ENCODE results near the gene RAB6A.
"Not testable (repeated sequence)": the region's sequence is repeated elsewhere in the genome, so short reads cannot be mapped to it uniquely, and the experiment has no call there.

The RAB6A gene

DNA sequence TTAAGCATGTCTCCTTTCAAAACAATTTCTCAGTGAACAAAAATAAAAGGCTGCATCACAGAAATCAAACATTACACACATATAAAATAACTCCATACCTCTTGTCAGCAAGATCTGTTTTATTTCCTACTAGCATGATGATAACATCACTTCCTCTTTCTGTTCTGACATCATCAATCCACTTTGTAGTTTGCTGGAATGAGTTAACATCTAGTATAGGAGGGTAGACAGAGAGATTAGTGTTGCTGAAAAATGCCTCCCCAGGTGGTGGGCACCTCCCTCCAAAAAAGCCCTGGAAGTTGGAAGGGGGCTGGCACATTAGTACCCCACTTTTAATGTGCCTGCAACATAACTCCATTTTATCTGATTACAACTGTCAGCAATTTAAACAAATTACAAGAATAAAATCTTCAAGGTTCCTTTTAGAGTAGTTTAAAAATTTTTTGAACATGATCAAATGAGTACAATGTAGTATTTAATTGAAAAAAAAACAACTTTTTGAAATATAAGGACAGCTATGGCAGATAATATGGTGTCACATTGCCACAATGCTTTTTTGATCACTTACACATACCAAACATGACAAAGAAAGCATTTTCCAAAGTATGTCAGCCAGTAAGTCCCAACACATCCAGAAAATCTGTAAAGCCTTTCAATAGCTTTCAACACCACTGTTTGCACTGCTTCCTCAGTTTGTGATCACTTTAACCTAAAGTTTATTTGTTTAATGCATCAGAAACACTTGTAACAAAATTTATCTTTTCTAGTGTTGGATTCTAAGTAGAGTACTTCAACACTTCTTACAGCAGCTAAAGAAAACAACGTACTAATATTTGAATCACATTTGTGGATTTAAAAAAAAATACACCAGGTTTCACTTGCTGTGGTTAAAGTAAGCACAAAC is 44.5 kb downstream of the RAB6A start:
- DNase-seq: no peak

DNA sequence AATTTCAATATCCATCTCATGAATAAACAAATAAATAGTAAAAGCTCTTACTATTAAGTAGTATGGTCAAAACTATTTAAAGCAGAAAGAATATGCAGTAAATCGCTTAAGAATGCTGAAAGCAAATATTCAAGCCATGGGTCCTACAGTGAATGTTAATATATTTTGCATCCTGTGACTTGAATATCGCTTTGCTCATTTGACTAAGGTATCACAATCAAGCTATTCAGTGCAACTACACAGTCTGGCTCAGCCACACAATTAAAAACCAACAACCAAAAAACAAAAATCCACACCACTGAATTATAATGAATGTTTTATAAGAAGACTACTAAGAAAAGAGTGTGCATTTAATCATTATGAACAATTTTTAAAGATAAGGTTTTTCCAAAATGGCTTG is 45.3 kb downstream of the RAB6A start:
- no peak for DNase-seq

DNA sequence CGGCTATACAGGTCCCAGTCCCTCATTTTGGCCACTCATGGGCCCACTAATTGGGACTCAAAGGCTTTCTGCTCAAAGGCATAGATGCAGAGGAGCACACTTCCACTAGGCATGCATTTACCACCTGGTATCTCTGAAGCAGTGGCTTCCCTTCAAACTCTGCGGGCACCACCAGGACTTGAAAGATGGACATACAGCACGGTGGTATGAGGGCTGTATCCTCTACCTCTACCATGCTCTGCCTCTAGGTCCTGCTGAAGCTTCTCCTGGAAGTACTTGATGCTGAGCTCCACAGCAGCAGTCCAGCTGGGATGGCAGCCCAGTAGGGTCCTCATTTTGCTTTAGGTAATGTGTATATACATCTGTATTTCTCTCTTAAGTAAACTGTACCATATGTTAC is 49.9 kb downstream of the RAB6A start:
- DNase-seq: no peak

DNA sequence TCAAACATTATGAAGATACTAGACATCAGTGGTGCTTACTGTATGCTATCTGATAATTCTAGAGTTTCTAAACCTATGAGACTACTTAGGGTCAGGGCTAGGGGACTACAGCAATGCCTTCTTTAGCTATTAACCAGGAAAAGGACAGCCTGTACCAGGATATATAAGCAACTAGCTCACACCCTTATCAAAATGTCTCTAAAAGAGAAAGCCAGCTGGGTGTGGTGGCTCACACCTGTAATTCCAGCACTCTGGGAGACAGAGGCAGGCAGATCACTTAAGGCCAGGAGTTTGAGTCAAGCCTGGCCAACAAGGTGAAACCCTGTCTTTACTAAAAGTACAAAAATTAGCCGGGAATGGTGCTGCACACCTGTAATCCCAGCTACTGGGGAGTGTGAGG is 55.8 kb downstream of the RAB6A start:
- no peak for DNase-seq

DNA sequence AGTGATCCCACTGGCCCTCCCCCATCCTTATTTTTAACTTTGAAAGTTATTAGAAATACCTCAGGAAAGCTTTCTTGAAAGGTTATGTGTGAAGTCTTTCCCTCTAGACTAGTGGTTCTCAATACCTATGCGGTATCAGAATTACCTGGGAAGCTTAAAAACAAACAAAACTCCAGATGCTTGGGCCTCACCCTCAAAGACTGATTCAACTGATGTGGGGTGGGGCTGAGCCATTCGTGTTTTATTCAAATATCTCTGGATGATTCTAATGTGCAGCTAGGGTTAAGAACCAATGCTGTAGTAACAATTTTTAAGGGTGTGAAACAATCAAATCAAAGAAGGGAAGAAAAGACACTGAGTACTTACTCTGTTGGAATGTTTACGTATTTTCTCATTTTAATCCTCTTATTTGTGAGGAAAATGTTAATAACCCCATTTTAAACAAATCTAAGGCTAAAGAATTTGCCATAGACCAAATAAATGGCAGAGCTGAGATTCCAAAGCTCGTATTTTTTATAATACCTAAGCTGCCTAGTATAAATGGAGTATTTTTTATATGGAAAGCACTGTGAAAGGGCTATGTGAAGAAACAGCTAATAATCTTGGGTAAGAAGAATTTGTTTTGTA is 66.9 kb downstream of the RAB6A start:
- no peak for DNase-seq

DNA sequence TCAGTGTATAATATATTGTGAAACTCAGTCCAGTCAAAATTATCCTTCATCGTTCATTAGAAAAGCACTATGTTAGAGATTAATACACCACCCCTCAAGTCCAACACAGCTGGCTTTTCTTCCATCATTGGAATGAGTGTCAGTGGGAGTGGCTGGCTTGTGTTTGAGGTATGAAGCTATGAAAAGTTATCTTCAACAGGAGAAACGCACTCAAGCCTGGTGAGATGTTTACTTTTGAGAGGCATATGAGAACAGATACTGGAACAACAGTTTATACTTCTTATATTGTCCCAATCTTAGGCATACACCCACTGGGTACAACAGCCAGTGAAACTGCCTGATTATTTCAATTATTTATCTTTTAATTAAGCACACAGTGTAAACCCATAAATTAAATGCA is 80.2 kb downstream of the RAB6A start:
- no peak for DNase-seq

DNA sequence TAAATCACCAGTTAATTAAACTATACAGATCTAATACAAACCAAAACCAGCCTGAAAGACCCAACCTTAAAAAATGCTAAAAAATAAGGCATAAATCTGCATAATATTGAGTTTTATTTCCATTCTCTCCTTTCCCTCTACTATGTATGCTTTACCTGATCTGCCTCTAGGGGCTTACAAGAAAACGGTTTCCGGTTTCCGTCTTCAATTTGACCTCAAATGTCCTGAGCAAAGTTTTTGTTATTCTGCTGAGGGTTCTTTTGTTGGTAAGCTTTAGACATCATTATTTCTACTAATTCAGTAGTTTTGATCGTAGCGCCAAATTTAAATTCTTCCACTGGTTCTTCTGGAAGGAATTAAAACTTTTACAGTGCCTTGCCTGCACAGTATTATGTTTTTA is 84.3 kb downstream of the RAB6A start:
- DNase-seq: not testable (repeated sequence)

DNA sequence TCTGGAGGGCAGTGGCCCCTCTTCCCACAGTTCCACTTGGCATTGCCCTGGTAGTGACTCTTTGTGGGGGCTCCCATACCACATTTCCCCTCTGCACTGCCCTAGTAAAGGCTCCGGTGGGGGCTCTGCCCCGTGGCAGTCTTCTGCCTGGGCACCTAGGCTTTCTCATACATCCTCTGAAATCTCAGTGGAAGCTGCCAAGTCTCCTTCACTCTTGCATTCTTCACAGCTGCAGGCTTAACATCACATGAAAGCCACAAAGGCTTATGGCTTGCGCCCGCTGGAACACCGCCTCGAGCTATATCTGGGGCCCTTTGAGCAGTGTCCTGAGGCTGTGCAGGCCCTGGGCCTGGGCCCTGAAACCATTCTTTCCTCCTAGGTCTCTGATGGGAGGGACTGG is 89.2 kb downstream of the RAB6A start:
- DNase-seq: no peak

DNA sequence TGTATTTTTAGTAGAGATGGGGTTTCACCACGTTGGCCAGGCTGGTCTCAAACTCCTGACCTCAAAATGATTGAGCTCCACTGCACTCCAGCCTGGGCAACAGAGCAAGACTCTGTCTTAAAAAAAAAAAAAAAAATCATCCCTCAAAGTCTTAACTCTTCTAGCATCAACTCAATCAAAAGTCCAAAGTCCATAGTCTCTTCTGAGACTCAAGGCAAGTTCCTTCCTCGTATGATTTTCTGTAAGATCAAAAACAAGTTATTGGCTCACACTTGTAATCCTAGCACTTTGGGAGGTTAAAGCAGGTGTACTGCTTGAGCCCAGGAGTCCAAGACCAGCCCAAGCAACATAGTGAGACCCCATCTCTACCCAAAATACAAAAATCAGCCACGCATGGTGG is 90.1 kb downstream of the RAB6A start:
- DNase-seq: no peak

DNA sequence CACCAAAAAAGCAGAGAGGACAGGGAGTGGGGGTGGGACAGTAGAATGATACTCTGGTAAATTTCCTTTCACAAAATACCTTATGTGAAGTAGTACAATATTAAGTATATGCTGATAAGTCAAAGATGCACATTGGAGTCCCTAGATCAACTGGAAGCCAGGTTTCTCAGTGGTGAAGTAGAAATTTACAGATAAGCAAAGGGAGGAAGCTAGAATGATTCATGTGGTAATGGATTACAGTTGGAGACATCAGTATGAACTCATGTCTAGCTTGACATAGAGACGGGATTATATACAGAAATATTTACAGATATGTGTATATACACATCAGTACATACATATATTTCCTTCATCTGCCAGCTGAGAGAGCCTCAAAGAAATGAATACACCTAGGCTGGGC is 93.0 kb downstream of the RAB6A start:
- no peak for DNase-seq

DNA sequence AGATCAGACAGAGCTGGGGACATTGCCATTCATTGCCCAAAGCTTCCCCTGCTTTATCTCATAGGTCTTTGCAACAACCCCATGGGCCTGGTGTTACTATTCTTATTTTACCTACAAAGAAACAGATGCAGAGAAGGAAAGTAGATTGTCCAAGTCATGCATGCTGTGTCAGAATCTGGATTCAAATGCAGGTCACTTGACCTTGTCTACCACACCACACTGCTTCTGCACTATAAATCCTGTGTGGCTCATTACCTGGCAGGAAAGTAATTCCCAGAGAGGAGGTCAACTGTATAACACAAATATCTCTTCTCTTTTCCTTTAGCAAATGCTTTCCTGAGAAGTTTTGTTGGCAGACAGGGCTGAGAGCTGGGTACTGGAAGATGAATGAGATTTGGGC is 96.0 kb downstream of the RAB6A start:
- no peak for DNase-seq

DNA sequence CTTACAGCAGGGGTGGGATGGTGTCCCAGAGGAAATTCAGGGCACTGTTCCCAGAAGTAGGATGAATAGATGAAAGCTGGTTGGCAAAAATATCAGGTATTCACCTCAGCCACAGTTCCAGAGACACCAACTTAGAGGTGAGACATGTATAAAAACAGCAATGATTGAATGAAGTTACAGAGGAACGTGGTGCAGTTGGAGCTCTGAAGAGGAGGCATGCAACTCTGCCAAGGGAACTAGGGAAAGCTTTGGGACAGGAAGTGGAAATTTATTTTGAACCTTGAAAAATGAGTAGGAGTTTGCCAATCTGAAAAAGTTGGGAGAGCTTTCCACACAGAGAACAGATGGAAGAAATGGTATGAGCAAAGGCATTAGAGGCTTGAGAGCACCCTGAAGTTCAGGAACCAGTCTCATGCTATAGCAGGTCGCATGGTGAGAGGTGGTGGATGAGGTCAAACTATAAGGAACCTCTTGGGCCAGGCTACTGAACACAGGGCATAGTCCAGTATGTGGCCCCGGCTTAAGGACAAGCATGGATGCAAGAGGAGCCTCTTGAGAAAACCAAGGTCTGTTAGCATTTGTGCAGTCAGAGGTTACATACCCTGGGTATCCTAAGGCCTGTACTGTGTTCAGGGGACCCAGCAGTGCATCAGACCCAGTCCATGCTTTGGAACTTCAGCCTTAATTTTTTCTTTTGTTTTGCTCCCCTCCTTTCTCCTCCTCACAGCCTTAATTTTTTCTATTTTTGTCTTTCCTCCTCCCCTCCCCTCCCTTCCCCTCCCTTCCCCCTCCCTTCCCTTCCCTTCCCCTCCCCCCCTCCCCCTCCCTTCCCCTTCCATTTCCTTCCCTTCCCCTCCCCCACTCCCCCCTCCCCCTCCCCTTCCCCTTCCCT is 97.0 kb downstream of the RAB6A start:
- DNase-seq: no peak

DNA sequence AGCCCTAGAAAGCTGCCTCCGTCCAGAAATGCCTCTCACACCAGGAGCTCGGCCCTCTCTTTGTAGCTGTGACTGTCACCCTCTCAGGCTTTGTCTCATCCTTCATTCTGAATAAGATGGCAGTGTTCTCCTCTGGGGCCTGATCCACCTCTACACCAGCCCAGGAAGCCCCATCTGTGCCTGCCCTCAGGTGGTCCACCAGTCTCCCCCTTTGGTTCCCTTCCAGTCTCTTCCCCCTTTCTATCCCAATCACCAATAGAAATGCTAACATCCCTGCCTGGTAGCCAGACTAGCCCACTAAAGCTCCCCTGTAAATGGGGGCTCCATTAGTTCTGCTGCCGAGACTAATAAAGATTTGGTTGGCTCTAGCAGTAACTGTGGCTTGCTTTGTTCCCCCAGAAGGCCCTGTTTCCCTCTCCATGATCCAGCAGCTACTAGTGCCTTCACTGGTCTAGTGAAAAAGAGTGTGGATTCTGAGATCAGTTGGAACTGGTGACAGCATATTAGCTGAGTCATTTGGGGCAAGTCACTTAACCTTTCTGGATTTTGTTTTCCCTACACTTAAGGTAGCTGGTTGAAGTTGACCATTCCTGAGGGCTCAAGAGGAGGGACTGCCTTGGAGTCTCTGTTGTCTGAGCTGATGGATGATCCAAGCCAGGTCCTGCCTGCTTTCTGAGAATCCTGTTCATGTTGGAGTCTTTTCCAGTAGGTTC is 98.3 kb downstream of the RAB6A start:
- no peak for DNase-seq

DNA sequence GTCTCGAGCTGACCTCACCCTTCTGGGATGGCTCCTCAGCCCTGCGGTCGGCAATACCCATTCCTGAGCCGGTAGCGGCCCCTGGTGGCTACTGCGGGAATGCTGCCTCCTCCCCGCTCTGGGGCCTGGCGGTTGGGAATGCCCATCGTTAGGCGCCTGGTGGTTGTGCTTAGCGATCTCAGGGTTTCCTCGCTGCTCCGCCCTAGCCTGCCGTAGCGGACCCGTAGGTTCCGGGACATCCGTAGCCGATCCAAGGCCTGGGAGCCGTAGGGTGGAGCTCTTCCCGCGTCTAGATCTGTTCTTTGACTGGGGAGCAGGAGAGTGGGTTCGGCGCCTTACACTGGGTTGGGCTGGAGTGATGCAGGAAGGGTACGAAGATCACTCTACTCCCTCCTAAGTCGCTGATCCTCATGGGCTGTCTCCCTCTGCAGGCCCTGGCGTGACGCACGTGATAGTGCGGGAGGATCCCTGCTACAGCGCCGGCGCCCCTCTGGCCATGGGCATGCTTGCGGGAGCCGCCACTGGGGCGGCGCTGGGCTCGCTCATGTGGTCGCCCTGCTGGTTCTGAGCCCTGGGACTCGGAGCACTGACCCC is 99.7 kb downstream of the RAB6A start:
- DNase-seq: peak; percentile 38

DNA sequence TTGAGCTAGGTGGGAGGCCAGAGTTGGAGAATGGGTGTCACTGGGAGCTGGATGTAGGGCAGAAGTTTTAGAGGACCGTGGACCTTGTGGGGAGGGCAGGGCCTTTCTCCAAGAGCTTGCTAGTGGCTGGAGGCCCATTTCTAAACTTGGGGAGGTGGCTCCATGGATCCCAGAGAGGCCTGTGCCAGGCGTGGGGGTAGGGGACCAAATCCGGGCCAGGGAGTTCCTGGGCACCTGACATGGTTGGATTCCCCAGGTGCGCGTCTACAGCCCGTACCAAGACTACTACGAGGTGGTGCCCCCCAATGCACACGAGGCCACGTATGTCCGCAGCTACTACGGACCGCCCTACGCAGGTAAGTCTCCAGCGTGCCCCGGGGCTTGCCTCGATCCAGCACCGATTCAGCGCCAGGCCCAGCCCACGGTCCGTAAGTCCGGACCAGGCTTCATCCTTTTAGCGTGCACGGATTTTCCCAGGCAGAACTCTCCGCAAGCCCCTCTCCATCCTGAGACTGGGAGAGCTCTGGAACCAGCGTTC is 100.3 kb downstream of the RAB6A start:
- DNase-seq: no peak

DNA sequence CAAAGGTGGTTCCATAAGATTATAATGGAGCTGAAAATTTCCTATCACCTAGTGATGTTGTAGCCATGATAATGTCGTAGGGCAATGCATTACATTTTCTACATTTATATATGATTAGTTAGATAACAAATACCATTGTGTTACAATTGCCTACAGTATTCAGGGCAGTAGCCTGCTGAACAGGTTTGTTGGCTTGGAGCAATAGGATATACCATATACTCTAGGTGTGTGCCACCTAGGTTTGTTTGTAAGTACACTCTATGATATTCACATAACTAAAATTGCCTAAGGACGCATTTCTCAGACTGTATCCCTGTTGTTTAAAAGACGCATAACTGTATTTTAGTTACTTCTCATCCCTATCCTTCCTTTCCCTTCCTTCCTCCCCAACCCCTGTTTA is 100.9 kb downstream of the RAB6A start:
- no peak for DNase-seq

DNA sequence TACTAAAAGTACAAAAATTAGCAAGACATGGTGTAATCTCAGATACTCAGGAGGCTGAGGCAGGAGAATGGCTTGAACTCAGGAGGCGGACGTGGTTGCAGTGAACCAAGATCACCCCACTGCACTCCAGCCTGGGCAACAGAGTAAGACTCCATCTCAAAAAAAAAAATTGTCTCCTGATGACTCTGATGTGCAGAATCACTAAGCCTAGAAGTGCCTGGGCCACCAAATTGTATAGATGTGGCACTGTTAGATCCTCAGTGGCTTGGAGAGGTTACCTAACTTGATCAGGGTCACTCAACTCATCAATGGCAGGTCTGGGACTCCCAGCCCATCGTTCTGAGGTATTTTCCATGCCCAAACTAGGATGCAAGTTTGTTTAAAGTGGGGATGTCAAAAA is 103.9 kb downstream of the RAB6A start:
- DNase-seq: no peak

DNA sequence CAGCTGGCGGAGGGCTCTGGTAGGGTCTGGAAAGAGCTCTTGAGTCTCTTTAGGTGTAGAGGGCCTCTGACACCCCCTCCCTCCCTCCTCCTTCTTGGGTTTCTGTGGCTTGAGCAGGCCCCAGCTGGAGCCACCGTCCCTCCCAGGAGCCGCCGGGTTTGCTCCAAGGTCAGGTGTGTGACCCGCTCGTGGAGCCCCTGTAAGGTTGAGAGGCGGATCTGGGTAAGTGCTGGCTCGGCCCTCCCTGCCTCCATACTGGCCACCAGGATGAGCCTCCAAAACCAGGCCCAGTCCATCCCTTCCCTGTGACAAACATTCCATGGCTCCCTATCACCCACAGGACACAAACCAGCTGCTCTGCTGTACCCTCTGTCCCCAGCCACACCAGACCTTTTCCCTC is 105.2 kb downstream of the RAB6A start:
- no peak for DNase-seq

DNA sequence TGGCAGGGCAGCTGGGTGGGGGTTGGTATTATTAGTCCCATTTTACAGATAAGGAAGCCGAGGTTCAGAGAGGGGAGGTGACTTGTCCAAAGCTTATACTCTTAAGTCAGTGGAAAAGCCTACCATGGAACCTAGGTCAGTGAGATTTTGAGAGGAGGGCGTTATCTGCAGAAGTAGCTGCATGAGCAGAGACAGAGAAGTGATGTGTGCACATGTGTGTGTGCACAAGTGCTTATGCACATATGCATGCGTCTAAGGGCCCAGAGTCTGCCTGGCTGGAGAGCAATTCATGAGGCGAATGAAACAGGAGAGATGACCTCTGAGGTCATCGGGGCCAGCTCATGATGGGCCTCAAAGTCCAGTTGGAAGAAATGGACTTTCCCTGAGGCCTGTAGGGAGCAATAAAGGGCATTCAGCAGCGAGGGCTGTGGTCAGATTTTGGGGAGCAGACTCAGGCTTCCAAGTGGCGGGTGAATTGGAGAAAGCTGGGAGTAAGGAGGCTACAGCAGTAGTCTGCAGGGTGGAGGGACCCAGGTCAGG is 106.3 kb downstream of the RAB6A start:
- DNase-seq: no peak

DNA sequence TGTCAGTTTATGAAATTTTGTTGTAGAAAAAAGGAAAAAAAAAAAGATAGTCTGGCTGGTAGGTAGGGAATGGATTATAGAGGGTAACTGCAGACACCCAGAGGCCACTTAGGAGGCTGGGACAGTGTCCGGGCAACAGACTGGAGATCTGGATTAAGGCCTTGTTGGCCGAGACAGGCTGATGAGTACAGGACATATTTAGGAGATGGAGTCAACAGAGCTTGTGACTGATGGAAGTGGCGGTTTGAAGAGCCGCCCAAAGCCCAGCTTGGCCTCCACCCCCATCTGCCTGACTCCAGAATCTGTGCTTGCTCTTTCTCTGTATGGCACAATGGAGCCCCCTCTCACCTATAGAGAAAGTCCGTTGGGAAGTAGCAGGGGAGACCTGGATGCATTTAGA is 106.9 kb downstream of the RAB6A start:
- no peak for DNase-seq

DNA sequence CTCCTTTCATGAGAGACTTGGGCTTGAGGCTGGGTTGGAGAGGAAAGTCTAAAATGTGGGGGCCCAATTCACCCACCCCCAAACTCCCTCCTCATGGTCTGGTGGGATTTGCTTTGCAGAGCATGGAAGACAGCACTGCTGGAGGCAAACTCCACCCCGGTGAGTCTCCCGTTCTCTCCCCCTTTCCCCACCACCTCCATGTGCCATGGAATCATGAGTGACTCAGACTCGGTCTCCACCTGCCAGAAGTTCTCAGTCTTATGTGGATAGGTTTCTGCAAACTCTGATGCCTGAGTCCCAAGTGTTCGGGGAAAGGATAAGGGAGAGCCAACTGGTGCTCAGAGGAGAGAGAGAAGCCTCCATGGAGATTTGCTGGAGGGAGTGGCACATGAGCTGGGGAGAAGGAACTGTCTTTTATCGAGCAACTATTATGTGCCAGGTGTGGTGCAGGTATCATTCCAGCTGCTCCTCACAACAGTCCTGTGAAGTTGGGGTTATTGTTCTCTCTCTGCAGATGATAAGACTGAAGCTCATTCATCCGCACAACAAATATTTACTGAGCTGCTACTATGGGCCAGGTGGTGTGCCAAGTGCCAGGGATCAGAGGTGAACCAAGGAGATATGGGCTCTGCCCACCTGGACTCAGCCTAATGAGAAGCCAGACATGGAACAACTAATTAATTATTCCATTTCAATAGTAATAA is 107.9 kb downstream of the RAB6A start:
- no peak for DNase-seq

Data from DMS 273 treated with DMSO at 0.1 percent for 48 hours (cell line).